Brain microvascular endothelial cell (primary cell): ENCODE measurements around the gene CCDC60.

ENCODE experiments used
- DNase-seq: peaks from one replicate; pipeline ENCODE4 v3.0.0-alpha.2; 2020
- H3K27ac ChIP-seq: fragments of 250-450 bp; sonication (Bioruptor Pico); 2 replicates; pipeline ENCODE4 v1.5.1; 2020; ENCODE audit warnings: mild to moderate bottlenecking, moderate library complexity
- H3K27me3 ChIP-seq: fragments of 250-450 bp; sonication (Bioruptor Pico); replicated peaks from 2 replicates; pipeline ENCODE4 v1.5.1; 2020; ENCODE audit warnings: mild to moderate bottlenecking
- H3K36me3 ChIP-seq: fragments of 250-450 bp; sonication (Bioruptor Pico); replicated peaks from 2 replicates; pipeline ENCODE4 v1.5.1; 2020; ENCODE audit warnings: mild to moderate bottlenecking
- H3K4me3 ChIP-seq: 2 replicates; pipeline ENCODE4 v1.5.1; 2011; ENCODE audit warnings: low read depth, mild to moderate bottlenecking, control low read depth, low read length, moderate library complexity
- in situ Hi-C: cut with HindIII; loops from 2 replicates; pipeline ENCODE4 v1.10.0; 2017; ENCODE audit warnings: low sequenced_read_pairs, low pct_ligation_motif_present
- TF ChIP-seq, protein P1 (sequence below): IDR thresholded peaks from 2 replicates; pipeline ENCODE4 v1.5.1; 2011; ENCODE audit warnings: low read depth, mild to moderate bottlenecking, moderate library complexity, low read length, control low read depth, inconsistent platforms; ENCODE audit errors: missing control alignments

The CCDC60 gene

DNA sequence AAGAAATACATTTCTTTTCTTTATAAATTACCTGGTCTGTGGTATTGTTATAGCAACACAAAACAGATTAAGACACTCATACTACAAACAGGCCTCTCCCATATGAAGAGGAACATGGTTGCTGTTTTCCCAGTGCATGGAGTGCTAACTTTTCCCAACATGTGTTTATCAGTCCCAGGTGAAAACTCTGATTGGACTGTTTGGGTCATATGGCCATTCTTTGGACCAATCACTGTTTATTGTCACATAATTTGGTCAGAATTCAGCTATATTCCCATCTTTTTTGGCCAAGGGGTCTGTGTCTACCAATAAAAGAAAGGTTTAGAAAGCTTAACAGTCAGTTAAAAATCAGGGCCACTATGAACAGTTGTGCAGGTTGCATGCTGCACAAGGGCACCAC lies 35.4 kb upstream of the CCDC60 start:
- TF ChIP-seq, protein P1, sequence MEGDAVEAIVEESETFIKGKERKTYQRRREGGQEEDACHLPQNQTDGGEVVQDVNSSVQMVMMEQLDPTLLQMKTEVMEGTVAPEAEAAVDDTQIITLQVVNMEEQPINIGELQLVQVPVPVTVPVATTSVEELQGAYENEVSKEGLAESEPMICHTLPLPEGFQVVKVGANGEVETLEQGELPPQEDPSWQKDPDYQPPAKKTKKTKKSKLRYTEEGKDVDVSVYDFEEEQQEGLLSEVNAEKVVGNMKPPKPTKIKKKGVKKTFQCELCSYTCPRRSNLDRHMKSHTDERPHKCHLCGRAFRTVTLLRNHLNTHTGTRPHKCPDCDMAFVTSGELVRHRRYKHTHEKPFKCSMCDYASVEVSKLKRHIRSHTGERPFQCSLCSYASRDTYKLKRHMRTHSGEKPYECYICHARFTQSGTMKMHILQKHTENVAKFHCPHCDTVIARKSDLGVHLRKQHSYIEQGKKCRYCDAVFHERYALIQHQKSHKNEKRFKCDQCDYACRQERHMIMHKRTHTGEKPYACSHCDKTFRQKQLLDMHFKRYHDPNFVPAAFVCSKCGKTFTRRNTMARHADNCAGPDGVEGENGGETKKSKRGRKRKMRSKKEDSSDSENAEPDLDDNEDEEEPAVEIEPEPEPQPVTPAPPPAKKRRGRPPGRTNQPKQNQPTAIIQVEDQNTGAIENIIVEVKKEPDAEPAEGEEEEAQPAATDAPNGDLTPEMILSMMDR = no peak
- DNase-seq = no peak
- in situ Hi-C loops = no loop called here

DNA sequence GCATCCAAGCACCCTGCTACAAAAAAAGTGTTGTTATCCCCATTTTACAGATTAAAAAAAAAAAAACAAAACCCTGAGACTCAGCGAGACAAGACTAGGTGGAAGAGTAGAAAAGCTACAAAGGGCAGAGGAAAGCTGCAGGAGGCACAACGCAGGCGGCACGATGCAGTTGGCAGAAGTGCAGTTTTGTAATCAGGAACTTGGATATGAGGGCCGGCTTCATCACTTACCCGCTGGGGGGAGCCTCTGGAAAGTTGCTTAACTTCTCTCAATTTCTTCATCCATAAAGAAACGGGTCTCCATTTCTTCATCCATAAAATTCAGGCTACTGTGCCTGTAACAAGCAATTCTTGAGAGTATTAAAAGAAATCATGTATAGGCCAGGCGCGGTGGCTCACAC lies 33.1 kb upstream of the CCDC60 start:
- DNase-seq = no peak
- TF ChIP-seq, protein P1 = no peak
- Histone ChIP-seq H3K36me3 (no peaks in the 10 kb centered on the region), H3K4me3 (no peak overlapping the region), H3K27me3 (no peaks in the 10 kb centered on the region), H3K27ac (no peak overlapping the region)
- in situ Hi-C loops = no loop called here

More for the DNA sequence above, 35.4 kb upstream of the CCDC60 start:
- no peaks in the 10 kb centered on the region for H3K36me3 ChIP-seq
- no peak overlapping the region for H3K4me3 ChIP-seq
- no peaks in the 10 kb centered on the region for H3K27me3 ChIP-seq
- H3K27ac ChIP-seq = no peak overlapping the region

DNA sequence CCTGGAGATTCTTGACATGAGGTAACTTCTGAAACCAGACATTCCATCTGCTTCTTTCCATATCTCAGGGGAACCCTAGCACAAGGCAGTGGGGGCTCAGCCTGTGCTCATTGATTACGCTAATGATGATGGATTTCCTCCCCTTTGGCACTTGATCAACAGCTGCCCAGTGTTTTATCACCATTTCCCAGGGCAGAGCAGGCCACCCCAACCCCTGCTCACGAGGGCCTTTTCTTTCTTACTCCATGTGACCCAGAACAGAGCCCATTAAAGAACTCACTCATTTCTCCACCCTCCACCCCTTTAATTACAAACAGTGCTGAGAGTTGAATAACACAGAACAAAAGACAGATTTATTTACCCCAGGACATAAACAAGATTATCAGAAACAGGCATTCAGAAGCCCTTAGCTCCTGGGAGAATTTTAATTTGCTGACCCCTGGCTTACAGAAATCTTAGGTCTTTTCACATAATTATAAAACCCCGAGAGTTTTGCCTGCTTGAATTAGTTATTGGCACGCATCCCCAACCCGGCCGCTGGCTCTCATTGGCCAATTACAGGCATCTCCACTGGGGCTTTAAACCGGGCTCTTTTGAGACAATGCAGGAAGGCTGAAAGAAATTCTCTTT lies 32.0 kb upstream of the CCDC60 start:
- Histone ChIP-seq H3K36me3 (no peaks in the 10 kb centered on the region), H3K4me3 (no peak overlapping the region), H3K27me3 (no peaks in the 10 kb centered on the region), H3K27ac (no peak overlapping the region)
- in situ Hi-C loops = no loop called here
- TF ChIP-seq, protein P1 = no peak
- DNase-seq = no peak

DNA sequence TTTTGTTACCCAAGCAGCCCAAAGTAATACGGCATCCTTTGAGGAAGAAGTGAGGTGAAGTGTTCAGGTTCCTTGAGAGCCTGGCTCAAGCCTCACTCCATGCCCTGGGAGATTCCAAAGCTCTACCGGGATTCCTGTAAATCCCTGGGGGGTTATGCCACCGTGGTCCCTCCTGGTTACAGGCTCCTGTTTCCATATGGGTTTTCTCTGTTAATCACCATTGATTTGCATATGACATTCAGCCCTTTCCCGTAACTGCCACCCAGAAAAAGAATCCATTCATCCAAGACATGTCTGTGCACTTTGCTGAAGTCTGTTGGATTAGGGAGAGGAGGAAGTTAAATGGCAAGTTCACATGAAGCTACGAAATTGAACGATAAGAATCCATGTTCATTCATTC lies 27.9 kb upstream of the CCDC60 start:
- TF ChIP-seq, protein P1 = no peak
- Histone ChIP-seq H3K4me3 (no peak overlapping the region), H3K27ac (no peak overlapping the region), H3K27me3 (no peaks in the 10 kb centered on the region), H3K36me3 (no peaks in the 10 kb centered on the region)
- in situ Hi-C loops = no loop called here
- DNase-seq = no peak

DNA sequence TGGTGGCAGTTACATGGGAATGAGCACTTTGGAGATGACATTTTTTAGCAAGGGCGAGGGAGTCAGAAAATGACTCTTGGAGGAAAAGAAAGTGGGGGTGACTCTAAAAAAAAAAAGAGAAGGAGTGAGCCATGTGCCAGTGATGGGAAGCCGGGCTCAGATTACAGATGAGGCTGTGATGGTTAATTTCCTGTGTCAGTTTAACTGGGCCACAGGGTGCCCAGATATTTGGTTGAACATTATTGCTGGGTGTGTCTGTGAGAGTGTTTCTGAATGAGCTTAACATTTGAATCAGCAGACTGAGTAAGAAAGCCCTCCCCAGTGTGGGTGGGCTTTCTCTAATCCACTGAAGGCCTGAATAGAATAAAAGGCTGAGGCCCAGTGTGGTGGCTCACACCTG lies 26.8 kb upstream of the CCDC60 start:
- Histone ChIP-seq H3K36me3 (no peaks in the 10 kb centered on the region), H3K27me3 (no peaks in the 10 kb centered on the region), H3K4me3 (no peak overlapping the region), H3K27ac (no peak overlapping the region)
- TF ChIP-seq, protein P1 = no peak
- in situ Hi-C loops = no loop called here
- DNase-seq = no peak

DNA sequence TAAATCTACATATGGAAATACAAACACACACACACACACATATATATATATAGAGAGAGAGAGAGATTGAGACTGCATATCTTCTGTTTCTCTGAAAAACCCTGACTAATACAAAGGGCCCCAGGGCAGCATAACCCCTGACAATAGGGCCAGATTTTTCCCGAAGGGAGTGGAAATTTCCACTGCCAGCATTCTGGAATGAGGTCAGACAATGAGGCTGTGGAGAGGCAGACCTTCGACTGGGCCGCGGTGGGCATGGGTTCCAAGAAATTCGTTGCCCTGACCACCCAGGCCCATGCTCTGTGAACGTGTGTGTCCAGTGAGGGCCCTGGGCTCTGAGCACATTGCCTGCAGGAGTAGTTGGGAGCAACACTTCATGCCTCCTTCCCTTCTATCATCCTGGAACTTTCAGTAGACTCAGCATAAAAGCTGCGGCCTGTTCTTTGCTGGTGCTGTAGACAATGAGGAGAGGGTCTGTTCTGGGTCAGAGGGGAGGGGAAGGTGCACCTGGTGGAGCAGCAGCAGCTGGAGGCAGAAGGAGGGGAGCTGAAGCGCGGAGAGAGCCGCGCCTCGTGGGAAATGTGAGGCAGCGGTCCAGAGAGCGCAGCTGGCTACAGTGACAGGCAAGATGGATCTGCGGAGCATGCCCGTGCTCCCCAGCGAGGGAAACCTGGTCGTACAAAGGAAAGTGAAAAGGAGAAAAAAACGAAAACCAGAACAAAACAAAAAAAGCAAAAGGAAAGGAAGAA lies 25.6 kb upstream of the CCDC60 start:
- H3K36me3 ChIP-seq = no peaks in the 10 kb centered on the region
- no peaks in the 10 kb centered on the region for H3K27me3 ChIP-seq
- TF ChIP-seq, protein P1 = no peak
- no peak overlapping the region for H3K27ac ChIP-seq
- in situ Hi-C loops = no loop called here
- H3K4me3 ChIP-seq = no peak overlapping the region
- no peak for DNase-seq
